NT2/D1 (cell line): Measurements from ENCODE around the gene YBX2.

ENCODE experiments used
- SUZ12 ChIP-seq: IDR thresholded peaks from 2 replicates; pipeline ENCODE4 v1.6.1; 2011; ENCODE audit not compliant: insufficient read length, insufficient read depth; ENCODE audit errors: extremely low read depth
- YY1 ChIP-seq: IDR thresholded peaks from 2 replicates; pipeline ENCODE4 v1.6.1; 2011; ENCODE audit not compliant: insufficient read length, insufficient read depth

DNA sequence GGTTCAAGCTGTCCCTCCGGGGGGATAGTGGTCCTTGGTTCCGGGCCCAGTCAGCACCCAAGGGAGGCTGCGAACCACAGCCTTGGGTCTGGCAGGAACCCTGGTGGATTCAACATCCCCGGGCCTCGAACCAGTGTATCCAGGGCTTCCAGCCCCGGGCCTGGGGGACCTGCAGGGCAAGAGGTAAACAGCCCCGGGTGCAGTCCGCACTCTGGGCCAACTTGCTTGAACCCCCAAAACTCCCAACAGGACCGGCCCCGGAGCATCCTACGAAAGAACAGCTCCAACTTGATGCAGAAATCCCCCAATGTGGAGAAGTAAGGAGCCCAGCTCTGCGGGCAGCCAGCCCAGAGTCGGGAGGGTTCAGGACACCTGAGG lies 36.2 kb upstream of the YBX2 start:
- TF ChIP-seq SUZ12 (no peak), YY1 (no peak)
